ENCODE measurements around the gene PGLYRP3.

- TF ChIP-seq EP300 (IDR thresholded peaks at IDR 0.05) (no peak), CTCF (IDR thresholded peaks at IDR 0.05) (no peak), POLR2A (IDR thresholded peaks at IDR 0.05) (no peak)
These were observed 48.8 kb upstream of the PGLYRP3 start for GRCh38 chr1:153361480-153362109.

All from tibial nerve (tissue), 4 donors.